ENCODE results near the gene PLPPR3.

Gene PLPPR3

DNA sequence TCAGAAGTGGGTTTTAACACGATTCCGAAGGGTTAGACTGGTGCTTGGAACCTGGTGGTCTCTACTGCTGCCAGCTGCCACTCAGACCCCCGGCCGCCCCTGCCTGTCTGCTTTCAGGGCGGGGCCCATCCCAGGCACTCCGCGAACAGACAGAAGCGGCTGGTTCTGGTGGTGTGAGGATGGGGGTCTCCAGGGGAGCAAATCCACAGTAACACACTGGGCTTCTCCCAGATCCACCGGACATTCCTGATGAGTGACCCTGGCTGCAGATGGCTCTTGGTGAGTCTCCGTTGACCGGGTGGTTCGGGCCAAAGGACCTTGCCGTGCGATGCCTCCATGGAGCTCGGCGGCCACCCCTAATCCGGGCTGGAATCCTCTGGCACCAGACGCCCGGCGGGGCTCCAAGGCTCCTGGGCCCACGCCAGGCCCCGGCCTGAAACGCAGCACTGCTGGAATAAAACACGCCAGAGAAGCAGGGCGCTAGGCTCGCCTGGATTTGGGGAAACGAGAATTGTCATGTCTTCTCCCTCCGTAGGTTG lies 26.6 kb downstream of the PLPPR3 start:
- TF ChIP-seq, protein P1, sequence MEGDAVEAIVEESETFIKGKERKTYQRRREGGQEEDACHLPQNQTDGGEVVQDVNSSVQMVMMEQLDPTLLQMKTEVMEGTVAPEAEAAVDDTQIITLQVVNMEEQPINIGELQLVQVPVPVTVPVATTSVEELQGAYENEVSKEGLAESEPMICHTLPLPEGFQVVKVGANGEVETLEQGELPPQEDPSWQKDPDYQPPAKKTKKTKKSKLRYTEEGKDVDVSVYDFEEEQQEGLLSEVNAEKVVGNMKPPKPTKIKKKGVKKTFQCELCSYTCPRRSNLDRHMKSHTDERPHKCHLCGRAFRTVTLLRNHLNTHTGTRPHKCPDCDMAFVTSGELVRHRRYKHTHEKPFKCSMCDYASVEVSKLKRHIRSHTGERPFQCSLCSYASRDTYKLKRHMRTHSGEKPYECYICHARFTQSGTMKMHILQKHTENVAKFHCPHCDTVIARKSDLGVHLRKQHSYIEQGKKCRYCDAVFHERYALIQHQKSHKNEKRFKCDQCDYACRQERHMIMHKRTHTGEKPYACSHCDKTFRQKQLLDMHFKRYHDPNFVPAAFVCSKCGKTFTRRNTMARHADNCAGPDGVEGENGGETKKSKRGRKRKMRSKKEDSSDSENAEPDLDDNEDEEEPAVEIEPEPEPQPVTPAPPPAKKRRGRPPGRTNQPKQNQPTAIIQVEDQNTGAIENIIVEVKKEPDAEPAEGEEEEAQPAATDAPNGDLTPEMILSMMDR (conservative IDR thresholded peaks at IDR 0.05; ENCODE audit: low read length): no peak
- no peak overlapping the region for H3K4me3 ChIP-seq (ENCODE audit: low read length)
- DNase-seq (ENCODE audit: low read depth): no peak

DNA sequence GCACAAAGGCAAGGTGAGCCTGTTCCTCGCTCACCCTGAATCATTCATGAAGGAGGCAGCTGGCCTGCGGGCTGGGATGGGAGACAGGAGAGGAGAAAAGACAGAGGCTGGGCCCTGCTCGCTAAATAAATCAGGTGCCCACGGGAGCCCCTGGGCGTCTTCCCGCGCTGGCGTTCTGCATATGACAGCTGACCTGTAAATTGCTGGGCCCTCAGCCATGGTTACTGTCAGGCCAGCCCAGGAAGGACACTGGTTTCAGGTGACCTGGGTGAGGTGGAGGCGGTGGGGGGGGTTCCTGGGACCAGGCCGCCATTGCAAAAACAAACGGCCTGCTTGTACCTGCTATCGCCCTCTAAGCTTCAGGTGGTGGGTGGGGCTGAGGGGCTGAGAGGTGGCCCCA lies 27.9 kb downstream of the PLPPR3 start:
- no peak for DNase-seq (ENCODE audit: low read depth)
- no peak overlapping the region for H3K4me3 ChIP-seq (ENCODE audit: low read length)
- TF ChIP-seq, protein P1 (conservative IDR thresholded peaks at IDR 0.05; ENCODE audit: low read length): no peak

DNA sequence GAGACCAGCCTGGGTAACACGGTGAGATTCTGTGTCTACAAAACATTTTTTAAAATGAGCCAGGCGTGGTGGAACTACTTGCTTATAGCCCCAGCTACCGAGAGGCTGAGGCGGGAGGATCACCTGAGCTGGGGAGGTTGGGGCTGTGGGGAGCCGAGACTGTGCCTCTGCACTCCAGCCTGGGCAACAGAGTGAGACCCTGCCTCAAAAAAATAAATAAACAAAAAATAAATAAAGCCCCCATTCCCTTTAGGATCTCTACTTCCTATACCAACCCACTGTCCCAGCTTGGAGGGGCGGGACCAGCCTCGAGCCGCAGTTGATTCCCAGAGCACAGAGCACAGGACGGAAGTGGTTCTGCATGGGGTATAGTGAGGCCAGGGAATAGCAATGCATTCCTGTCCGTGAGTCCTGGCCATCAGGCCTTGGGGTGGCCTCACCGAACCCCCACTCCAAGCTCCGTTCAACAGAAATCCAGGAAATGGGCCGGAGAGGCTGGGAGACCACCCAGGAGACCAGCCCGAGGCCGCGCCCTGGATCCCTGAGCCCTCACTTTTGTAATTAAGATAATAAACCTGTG lies 29.4 kb downstream of the PLPPR3 start:
- TF ChIP-seq, protein P1 (conservative IDR thresholded peaks at IDR 0.05; ENCODE audit: low read length): no peak

DNA sequence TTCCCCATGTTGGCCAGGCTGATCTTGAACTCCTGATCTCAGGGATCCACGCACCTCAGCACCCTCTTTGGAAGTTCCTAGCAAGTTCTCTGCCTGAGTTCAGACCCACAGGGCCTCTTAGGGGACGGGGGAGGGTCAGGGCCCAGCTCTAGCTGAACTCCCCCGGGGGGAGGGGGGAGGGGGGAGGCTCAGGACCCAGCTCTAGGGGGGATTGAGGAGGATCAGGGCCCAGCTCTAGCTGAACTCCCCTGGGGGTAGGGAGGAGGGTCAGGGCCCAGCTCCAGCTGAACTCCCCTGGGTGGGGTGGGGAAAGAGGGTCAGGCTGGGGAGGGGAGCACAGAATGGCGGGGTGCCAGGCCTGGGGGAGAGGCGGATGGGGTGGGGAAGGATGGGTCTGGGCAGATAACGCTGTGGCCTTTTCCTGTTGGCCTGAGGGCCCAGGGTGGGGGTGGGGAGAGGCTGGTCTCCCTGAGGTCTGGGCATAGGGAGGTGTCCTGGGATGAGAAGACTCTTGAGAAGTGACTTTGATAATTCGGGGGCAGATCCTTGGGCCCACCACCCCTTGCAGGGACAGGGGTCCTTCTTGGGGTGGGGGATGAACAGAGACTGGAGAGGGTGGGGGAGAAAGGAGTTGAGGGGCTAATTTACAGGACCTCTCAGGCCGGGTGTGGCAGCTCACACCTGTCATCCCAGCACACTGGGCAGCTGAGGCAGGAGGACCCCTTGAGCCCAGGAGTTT lies 30.0 kb downstream of the PLPPR3 start:
- DNase-seq (ENCODE audit: low read depth): no peak
- TF ChIP-seq, protein P1 (conservative IDR thresholded peaks at IDR 0.05; ENCODE audit: low read length): no peak
- H3K4me3 ChIP-seq (ENCODE audit: low read length): no peak overlapping the region

More for the DNA sequence above, 29.4 kb downstream of the PLPPR3 start:
- no peak for DNase-seq (ENCODE audit: low read depth)
- no peak overlapping the region for H3K4me3 ChIP-seq (ENCODE audit: low read length)

DNA sequence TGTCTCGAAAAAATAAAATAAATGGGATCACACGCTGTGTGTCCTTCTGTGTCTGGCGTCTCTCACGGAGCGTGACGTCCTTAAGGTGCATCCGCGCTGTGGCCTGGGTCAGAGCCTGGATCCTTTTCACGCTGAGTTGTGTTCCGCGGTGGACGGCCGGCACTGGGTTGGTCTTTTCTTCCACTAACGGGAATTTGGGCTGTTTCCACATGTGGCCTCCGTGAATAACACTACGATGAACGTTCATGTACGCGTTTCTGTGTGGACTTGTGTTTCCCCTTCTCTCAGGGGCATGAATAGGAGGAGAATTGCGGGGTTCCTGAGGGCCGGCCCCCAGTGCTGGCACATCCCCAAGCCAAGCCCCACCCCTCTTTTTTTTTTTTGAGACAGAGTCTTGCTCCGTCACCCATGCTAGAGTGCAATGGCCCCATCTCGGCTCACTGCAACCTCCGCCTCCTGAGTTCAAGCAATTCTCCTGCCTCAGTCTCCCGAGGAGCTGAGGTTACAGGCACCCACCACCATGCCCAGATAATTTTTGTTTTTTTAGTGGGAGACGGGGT lies 30.7 kb downstream of the PLPPR3 start:
- TF ChIP-seq, protein P1 (conservative IDR thresholded peaks at IDR 0.05; ENCODE audit: low read length): no peak
- no peak for DNase-seq (ENCODE audit: low read depth)
- no peak overlapping the region for H3K4me3 ChIP-seq (ENCODE audit: low read length)

DNA sequence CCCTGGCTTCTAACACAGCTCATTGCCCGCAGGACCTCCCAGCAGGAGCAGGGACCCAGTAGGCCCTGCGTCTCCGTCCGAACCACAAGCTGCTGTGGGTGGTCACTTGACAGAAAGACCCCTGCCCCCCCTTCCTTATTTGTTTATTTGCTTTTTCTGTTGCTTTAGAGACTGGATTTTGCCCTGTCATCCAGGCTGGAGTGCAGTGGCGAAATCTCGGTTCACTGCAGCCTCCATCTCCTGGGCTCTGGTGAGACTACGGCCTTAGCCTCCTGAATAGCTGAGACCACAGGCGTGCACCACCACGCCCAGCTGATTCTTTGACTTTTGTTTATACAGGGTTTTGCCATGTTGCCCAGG lies 32.1 kb downstream of the PLPPR3 start:
- TF ChIP-seq, protein P1 (conservative IDR thresholded peaks at IDR 0.05; ENCODE audit: low read length): no peak
- no peak overlapping the region for H3K4me3 ChIP-seq (ENCODE audit: low read length)
- DNase-seq (ENCODE audit: low read depth): peak; percentile 35
